A549 (cell line): ENCODE results near the gene DDI2. TPM values are rescaled to one million over a fixed set of nuclear protein-coding genes. Genes with fewer than 3 reads are reported as not detected.

Experiments
- ATAC-seq, 2 experiments: fragments of 200-7000 bp in 1 of 2; fragments of >200 bp in 1 of 2; cut with Nextera tagmentation in 1 of 2; cut with Tn5 transposase in 1 of 2; 3 replicates each; pipeline versions ENCODE4 v1.8.0 to v1.9.1; 2018 to 2020; ENCODE audit warnings: mild to moderate bottlenecking in 1 of 2, moderate library complexity in 1 of 2
- CTCF ChIA-PET: fragments of 300-600 bp; sonication (Branson Sonifier 250); formaldehyde crosslinking; extraction: SDS; loops from one replicate; lab custom pipeline; 2021; ENCODE audit warnings: antibody characterized with exemption, inconsistent platforms; lab: Yijun Ruan, JAX
- POLR2A ChIA-PET: fragments of 350-600 bp; formaldehyde crosslinking; extraction: SDS; loops from one replicate; lab custom pipeline; 2021; ENCODE audit warnings: antibody characterized with exemption, inconsistent platforms; lab: Yijun Ruan, JAX
- DNase-seq, 2 experiments: peaks; one replicate each; pipeline versions ENCODE4 v3.0.0 to v3.0.0-alpha.2; 2011 to 2016; ENCODE audit warnings: low read depth in 1 of 2, low spot score in 1 of 2
- FAIRE-seq: peaks from 2 replicates; lab custom pipeline; 2011; peaks lifted over from hg19 to GRCh38; lab: Jason Lieb, UNC
- H3K27ac ChIP-seq, 2 experiments: fragments of >200 bp; sonication (Bioruptor Twin); formaldehyde crosslinking; 3 replicates each; pipeline ENCODE4 v1.5.1; 2016 to 2017
- H3K4me1 ChIP-seq: fragments of >200 bp; sonication (Bioruptor Twin); formaldehyde crosslinking; 3 replicates; pipeline ENCODE4 v1.6.1; 2016
- H3K4me2 ChIP-seq: fragments of >200 bp; sonication (Bioruptor Twin); formaldehyde crosslinking; 3 replicates; pipeline ENCODE4 v1.6.1; 2016
- H3K4me3 ChIP-seq: fragments of >200 bp; sonication (Bioruptor Twin); formaldehyde crosslinking; 3 replicates; pipeline ENCODE4 v1.5.1; 2016
- H3K9me3 ChIP-seq: fragments of >200 bp; sonication (Bioruptor Twin); formaldehyde crosslinking; 3 replicates; pipeline ENCODE4 v1.6.1; 2016
- BHLHE40 ChIP-seq: IDR thresholded peaks from 2 replicates; pipeline ENCODE4 v1.6.1; 2012; ENCODE audit warnings: low read depth, low read length, inconsistent platforms
- CBX2 ChIP-seq: fragments of 200-600 bp; sonication (generic); IDR thresholded peaks from 2 replicates; pipeline ENCODE4 v1.6.1; 2016; ENCODE audit warnings: low read depth, mild to moderate bottlenecking, borderline replicate concordance
- CBX8 ChIP-seq: fragments of 200-600 bp; sonication (generic); IDR thresholded peaks from 2 replicates; pipeline ENCODE4 v1.6.1; 2016
- CEBPB ChIP-seq, 2 experiments: fragments of >200 bp in 1 of 2; sonication (Bioruptor Twin) in 1 of 2; formaldehyde crosslinking in 1 of 2; IDR thresholded peaks; 2 replicates each; pipeline ENCODE4 v1.6.1; 2012 to 2016
- CHD4 ChIP-seq: fragments of 200-600 bp; sonication (generic); IDR thresholded peaks from 2 replicates; pipeline ENCODE4 v1.6.1; 2016; ENCODE audit warnings: antibody characterized with exemption, mild to moderate bottlenecking, borderline replicate concordance
- CTCF ChIP-seq: fragments of >200 bp; sonication (Bioruptor Twin); formaldehyde crosslinking; IDR thresholded peaks from 3 replicates; pipeline ENCODE4 v1.5.1; 2016
- ESRRA ChIP-seq: fragments of 150-350 bp; IDR thresholded peaks from 2 replicates; pipeline ENCODE4 v1.6.1; 2014; ENCODE audit warnings: mild to moderate bottlenecking, low read length, borderline replicate concordance
- GATA3 ChIP-seq: IDR thresholded peaks from 2 replicates; pipeline ENCODE4 v1.6.1; 2012; ENCODE audit warnings: borderline replicate concordance
- HEYL ChIP-seq: fragments of 250-450 bp; sonication (Bioruptor Pico); IDR thresholded peaks from 2 replicates; pipeline ENCODE4 v1.8.0; 2021; ENCODE audit warnings: mild to moderate bottlenecking, moderate library complexity
- HOXA7 ChIP-seq: fragments of 250-450 bp; sonication (Bioruptor Pico); IDR thresholded peaks from 2 replicates; pipeline ENCODE4 v1.5.0; 2020; ENCODE audit warnings: mild to moderate bottlenecking, moderate library complexity
- HOXB5 ChIP-seq: fragments of 250-450 bp; sonication (Bioruptor Pico); IDR thresholded peaks from 2 replicates; pipeline ENCODE4 v1.5.0; 2020; ENCODE audit warnings: mild to moderate bottlenecking, moderate library complexity
- JUN ChIP-seq, 2 experiments: fragments of >200 bp; sonication (Bioruptor Twin); formaldehyde crosslinking; IDR thresholded peaks; 2 replicates in 1 of 2; 3 replicates in 1 of 2; pipeline ENCODE4 v1.6.1; 2016 to 2017
- JUNB ChIP-seq: fragments of >200 bp; sonication (Bioruptor Twin); formaldehyde crosslinking; IDR thresholded peaks from 2 replicates; pipeline ENCODE4 v1.6.1; 2016
- KDM1A ChIP-seq: fragments of 200-600 bp; sonication (generic); IDR thresholded peaks from 2 replicates; pipeline ENCODE4 v1.6.1; 2016; ENCODE audit warnings: low read depth, mild to moderate bottlenecking
- MAZ ChIP-seq: fragments of 150-350 bp; IDR thresholded peaks from 2 replicates; pipeline ENCODE4 v1.6.1; 2014; ENCODE audit warnings: antibody characterized with exemption, low read depth, low read length, borderline replicate concordance
- NFE2L2 ChIP-seq: fragments of 150-350 bp; conservative IDR thresholded peaks from 2 replicates; pipeline ENCODE4 v1.6.1; 2014; ENCODE audit warnings: low read length
- NPAS2 ChIP-seq: fragments of 250-450 bp; sonication (Bioruptor Pico); IDR thresholded peaks from 2 replicates; pipeline ENCODE4 v1.8.0; 2022; ENCODE audit warnings: mild to moderate bottlenecking, moderate library complexity, borderline replicate concordance
- PBX3 ChIP-seq: IDR thresholded peaks from 2 replicates; pipeline ENCODE4 v1.6.1; 2012
- RAD21 ChIP-seq, 2 experiments: fragments of >200 bp in 1 of 2; sonication (Bioruptor Twin) in 1 of 2; formaldehyde crosslinking in 1 of 2; IDR thresholded peaks in 1 of 2; conservative IDR thresholded peaks in 1 of 2; 2 replicates in 1 of 2; 3 replicates in 1 of 2; pipeline ENCODE4 v1.6.1; 2012 to 2018; ENCODE audit warnings: inconsistent platforms in 1 of 2
- RFX5 ChIP-seq: fragments of 450-650 bp; IDR thresholded peaks from 2 replicates; pipeline ENCODE4 v1.7.1; 2014; ENCODE audit warnings: antibody characterized with exemption, mild to moderate bottlenecking, moderate library complexity
- RNF2 ChIP-seq: fragments of 200-600 bp; sonication (generic); IDR thresholded peaks from 2 replicates; pipeline ENCODE4 v1.6.1; 2016; ENCODE audit warnings: low read depth, mild to moderate bottlenecking, antibody characterized with exemption, moderate library complexity, borderline replicate concordance
- SREBF2 ChIP-seq: fragments of 450-650 bp; IDR thresholded peaks from 2 replicates; pipeline ENCODE4 v1.6.1; 2014; ENCODE audit warnings: mild to moderate bottlenecking, moderate library complexity
- TP53 ChIP-seq: fragments of 250-450 bp; sonication (Bioruptor Pico); IDR thresholded peaks from 2 replicates; pipeline ENCODE4 v1.5.0; 2021; ENCODE audit warnings: mild to moderate bottlenecking, moderate library complexity
- USF2 ChIP-seq: fragments of 450-650 bp; IDR thresholded peaks from 2 replicates; pipeline ENCODE4 v1.6.1; 2014; ENCODE audit warnings: antibody characterized with exemption
- ZC3H11A ChIP-seq: fragments of 450-650 bp; IDR thresholded peaks from 2 replicates; pipeline ENCODE4 v1.6.1; 2014; ENCODE audit warnings: antibody characterized with exemption, mild to moderate bottlenecking
- ZFP36 ChIP-seq: fragments of 450-650 bp; IDR thresholded peaks from 2 replicates; pipeline ENCODE4 v1.6.1; 2014; ENCODE audit warnings: borderline replicate concordance; ENCODE audit not compliant: partially characterized antibody
- ZNF302 ChIP-seq: fragments of 250-450 bp; sonication (Bioruptor Pico); IDR thresholded peaks from 2 replicates; pipeline ENCODE4 v1.9.0; 2021; ENCODE audit warnings: inconsistent platforms, mild to moderate bottlenecking, moderate library complexity
- WGBS: methylation state at CpG from one replicate; pipeline ENCODE4 v1.1.6; 2017; ENCODE audit errors: missing lambda C conversion rate; 5-methylcytosine and 5-hydroxymethylcytosine counted together
- polyA plus RNA-seq, 4 experiments: library from polyadenylated mRNA; depleted of rRNA in 3 of 4; stranded (reverse); fragments of >200 nt; fragmentation: RNase III in 1 of 4; extraction: RNeasy Plus Mini Kit Qiagen cat#74134 plus additional on column Dnase treatment in 1 of 4; gene quantifications; 2 replicates in 3 of 4; 3 replicates in 1 of 4; pipeline ENCODE4 v1.2.3, GENCODE V29; 2011 to 2017
- TF ChIP-seq, protein P1 (sequence below): fragments of >200 bp; sonication (Bioruptor Twin); formaldehyde crosslinking; IDR thresholded peaks from 2 replicates; pipeline ENCODE4 v1.6.1; 2016
- TF ChIP-seq, protein P2 (sequence below): fragments of 250-450 bp; sonication (Bioruptor Pico); IDR thresholded peaks from 2 replicates; pipeline ENCODE4 v1.5.0; 2020; ENCODE audit warnings: low read depth, mild to moderate bottlenecking, moderate library complexity
- TF ChIP-seq, protein P3 (sequence below): fragments of 200-600 bp; sonication (generic); IDR thresholded peaks from 2 replicates; pipeline ENCODE4 v1.6.1; 2016; ENCODE audit warnings: antibody characterized with exemption, mild to moderate bottlenecking, moderate library complexity

DDI2 gene
- polyA plus RNA-seq, 2 of the 4 experiments (the other 2 are of a cell fraction), result 6.3 to 8.6 TPM

DNA sequence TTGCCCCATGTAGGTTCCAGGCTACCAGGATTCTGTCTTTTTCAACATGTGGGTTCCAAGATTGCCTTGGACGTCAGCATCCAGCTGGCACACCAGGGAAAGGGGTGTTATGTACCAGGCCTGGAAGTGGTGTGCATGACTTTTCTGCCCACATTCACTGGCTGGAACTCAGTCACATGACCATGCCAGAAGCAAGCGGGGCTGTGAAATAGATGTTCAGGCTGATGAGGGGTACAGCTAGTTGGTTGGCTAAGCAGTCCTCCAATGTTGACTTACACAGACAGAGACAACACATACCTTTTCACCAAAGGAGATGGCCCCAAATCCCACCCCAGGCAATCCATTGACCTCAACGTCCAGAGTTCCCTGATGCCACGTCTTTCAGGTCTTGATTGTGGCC is 52.6 kb downstream of the DDI2 start:
- TF ChIP-seq RFX5 (no peak), USF2 (no peak), HOXB5 (CRISPR knock-in tag) (no peak), ZFP36 (no peak), NPAS2 (CRISPR knock-in tag) (no peak), HOXA7 (CRISPR knock-in tag) (no peak), ZC3H11A (no peak), CEBPB (IDR thresholded peaks at IDR 0.05) (no peak), BHLHE40 (no peak), TP53 (CRISPR knock-in tag) (no peak), JUNB (no peak), NFE2L2 (no peak)
- TF ChIP-seq, all 56 proteins: peak for 0
- Histone ChIP-seq H3K4me1 (no peaks in the 10 kb centered on the region), H3K27ac (no peak overlapping the region), H3K9me3 (no peaks in the 10 kb centered on the region), H3K4me2 (no peak overlapping the region), H3K4me3 (no peak overlapping the region)
- ChIA-PET CTCF (interaction anchor here (1.2 to 1.6 kb wide), 2 partner anchors 10 to 22 kb away, joined by 3 read pairs; no protein-coding TSS in a partner anchor), POLR2A (no interaction called here)
- ATAC-seq (no peak), DNase-seq (no peak), FAIRE-seq (no peak)
- 88% methylated on average over 3 of the region's 4 CpGs for WGBS

GRCh38 chr1:15671430-15671829 is 54.2 kb downstream of the DDI2 start:
- no peaks in the 10 kb centered on the region for H3K9me3 ChIP-seq
- ChIA-PET POLR2A (no interaction called here), CTCF (interaction anchor here (1.6 kb wide), 1 partner anchor 8 kb away, joined by 3 read pairs; no protein-coding TSS in a partner anchor)
- H3K4me3 ChIP-seq, result no peak overlapping the region
- H3K4me1 ChIP-seq, result no peaks in the 10 kb centered on the region
- H3K4me2 ChIP-seq, result no peak overlapping the region
- ATAC-seq, result no peak
- FAIRE-seq, result no peak
- WGBS, result 86% methylated on average over 2 of the region's 2 CpGs
- TF ChIP-seq ESRRA (no peak), RAD21 (conservative IDR thresholded peaks at IDR 0.05 in 1 of 2, IDR thresholded peaks at IDR 0.05 in 1 of 2) (no peak), CBX8 (no peak), GATA3 (no peak), MAZ (no peak), JUN (IDR thresholded peaks at IDR 0.05) (no peak), ZNF302 (no peak), CTCF (no peak), ZC3H11A (no peak), HEYL (CRISPR knock-in tag) (no peak), RNF2 (no peak), SREBF2 (no peak), CBX2 (no peak), PBX3 (no peak), KDM1A (no peak), CHD4 (no peak), JUNB (no peak)
- TF ChIP-seq, protein P1, sequence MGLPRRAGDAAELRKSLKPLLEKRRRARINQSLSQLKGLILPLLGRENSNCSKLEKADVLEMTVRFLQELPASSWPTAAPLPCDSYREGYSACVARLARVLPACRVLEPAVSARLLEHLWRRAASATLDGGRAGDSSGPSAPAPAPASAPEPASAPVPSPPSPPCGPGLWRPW, result no peak
- TF ChIP-seq, protein P2, sequence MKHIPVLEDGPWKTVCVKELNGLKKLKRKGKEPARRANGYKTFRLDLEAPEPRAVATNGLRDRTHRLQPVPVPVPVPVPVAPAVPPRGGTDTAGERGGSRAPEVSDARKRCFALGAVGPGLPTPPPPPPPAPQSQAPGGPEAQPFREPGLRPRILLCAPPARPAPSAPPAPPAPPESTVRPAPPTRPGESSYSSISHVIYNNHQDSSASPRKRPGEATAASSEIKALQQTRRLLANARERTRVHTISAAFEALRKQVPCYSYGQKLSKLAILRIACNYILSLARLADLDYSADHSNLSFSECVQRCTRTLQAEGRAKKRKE (CRISPR knock-in tag), result no peak
- TF ChIP-seq, protein P3, sequence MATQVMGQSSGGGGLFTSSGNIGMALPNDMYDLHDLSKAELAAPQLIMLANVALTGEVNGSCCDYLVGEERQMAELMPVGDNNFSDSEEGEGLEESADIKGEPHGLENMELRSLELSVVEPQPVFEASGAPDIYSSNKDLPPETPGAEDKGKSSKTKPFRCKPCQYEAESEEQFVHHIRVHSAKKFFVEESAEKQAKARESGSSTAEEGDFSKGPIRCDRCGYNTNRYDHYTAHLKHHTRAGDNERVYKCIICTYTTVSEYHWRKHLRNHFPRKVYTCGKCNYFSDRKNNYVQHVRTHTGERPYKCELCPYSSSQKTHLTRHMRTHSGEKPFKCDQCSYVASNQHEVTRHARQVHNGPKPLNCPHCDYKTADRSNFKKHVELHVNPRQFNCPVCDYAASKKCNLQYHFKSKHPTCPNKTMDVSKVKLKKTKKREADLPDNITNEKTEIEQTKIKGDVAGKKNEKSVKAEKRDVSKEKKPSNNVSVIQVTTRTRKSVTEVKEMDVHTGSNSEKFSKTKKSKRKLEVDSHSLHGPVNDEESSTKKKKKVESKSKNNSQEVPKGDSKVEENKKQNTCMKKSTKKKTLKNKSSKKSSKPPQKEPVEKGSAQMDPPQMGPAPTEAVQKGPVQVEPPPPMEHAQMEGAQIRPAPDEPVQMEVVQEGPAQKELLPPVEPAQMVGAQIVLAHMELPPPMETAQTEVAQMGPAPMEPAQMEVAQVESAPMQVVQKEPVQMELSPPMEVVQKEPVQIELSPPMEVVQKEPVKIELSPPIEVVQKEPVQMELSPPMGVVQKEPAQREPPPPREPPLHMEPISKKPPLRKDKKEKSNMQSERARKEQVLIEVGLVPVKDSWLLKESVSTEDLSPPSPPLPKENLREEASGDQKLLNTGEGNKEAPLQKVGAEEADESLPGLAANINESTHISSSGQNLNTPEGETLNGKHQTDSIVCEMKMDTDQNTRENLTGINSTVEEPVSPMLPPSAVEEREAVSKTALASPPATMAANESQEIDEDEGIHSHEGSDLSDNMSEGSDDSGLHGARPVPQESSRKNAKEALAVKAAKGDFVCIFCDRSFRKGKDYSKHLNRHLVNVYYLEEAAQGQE, result no peak
- no peak overlapping the region for H3K27ac ChIP-seq
- DNase-seq, result no peak
